Uterus (tissue), 4 donors: Measurements from ENCODE around the gene ZP4. TPM values are rescaled to one million over a fixed set of nuclear protein-coding genes. Genes with fewer than 3 reads are reported as not detected.

Source experiments
- DNase-seq, 2 donors: peaks; one replicate each; pipeline ENCODE4 v3.0.0-alpha.2; 2019 to 2020
- H3K27ac ChIP-seq, 2 donors: fragments of 200-600 bp; sonication (generic); 1 replicate in 1 of 2; 2 replicates in 1 of 2; pipeline ENCODE4 v1.5.1; 2016 to 2018
- H3K27me3 ChIP-seq, 2 donors: fragments of 200-600 bp; sonication (generic); one replicate each; pipeline ENCODE4 v1.5.1; 2018 to 2019; ENCODE audit warnings: control low read depth in 1 of 2
- H3K36me3 ChIP-seq, 2 donors: fragments of 200-600 bp; sonication (generic); one replicate each; pipeline ENCODE4 v1.5.1; 2019; ENCODE audit warnings: control low read depth in 1 of 2
- H3K4me1 ChIP-seq, 2 donors: fragments of 200-600 bp; sonication (generic); one replicate each; pipeline ENCODE4 v1.5.1; 2018 to 2019; ENCODE audit warnings: control low read depth in 1 of 2
- H3K4me3 ChIP-seq, 2 donors: fragments of 200-600 bp; sonication (generic); 1 replicate in 1 of 2; 2 replicates in 1 of 2; pipeline ENCODE4 v1.5.1; 2018 to 2019; ENCODE audit warnings: mild to moderate bottlenecking in 1 of 2
- H3K9me3 ChIP-seq, 2 donors: fragments of 200-600 bp; sonication (generic); one replicate each; pipeline ENCODE4 v1.5.1; 2019; ENCODE audit warnings: control low read depth in 1 of 2
- POLR2A ChIP-seq, 2 donors: fragments of 450-650 bp; IDR thresholded peaks; one replicate each; pipeline ENCODE4 v1.6.1; 2016; ENCODE audit warnings: antibody characterized with exemption in 2 of 2, mild to moderate bottlenecking in 1 of 2, moderate library complexity in 1 of 2
- intact Hi-C: fragments of 100-400 bp; cut with DNase I; formaldehyde crosslinking; loops from one replicate; pipeline ENCODE4 v1.15.1; 2023; ENCODE audit warnings: low total_unique reads
- total RNA-seq, 4 donors: library from RNA; depleted of rRNA in 3 of 4; stranded (reverse); fragments of >200 nt in 3 of 4; gene quantifications; one replicate each; pipeline versions ENCODE4 v1.1.0 to v1.2.4, GENCODE V29; 2014 to 2023
- TF ChIP-seq, protein P1 (sequence below), 4 experiments: fragments of 200-600 bp in 2 of 4; fragments of 450-650 bp in 2 of 4; sonication (generic) in 2 of 4; IDR thresholded peaks; one replicate each; pipeline ENCODE4 v1.5.1; 2016 to 2019; ENCODE audit warnings: antibody characterized with exemption in 4 of 4, mild to moderate bottlenecking in 2 of 4, moderate library complexity in 1 of 4
- donor health status: DM: yes; HTN: yes; CAD: no.

Gene ZP4
- total RNA-seq, 4 donors from 2014 or later, result not detected

DNA sequence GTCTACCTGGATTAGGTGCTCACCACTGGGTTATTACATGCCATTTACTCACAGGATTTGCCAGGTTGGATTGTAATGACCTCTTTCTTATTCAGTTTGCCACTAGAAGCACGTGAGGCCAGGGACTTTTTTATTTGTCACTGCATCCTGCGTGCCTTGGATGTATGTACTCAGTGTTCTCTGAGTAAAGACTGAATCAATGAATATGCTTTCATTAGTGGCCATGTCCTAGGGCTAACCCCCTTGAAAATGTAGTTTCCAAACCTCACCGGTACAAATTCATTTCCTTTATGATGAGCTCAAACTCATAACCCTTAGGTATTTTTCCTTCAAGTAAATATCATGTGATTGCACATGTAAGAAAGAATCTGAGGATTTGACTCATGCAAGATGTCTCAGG, 1.3 kb upstream of the ZP4 start:
- Histone ChIP-seq H3K4me1 (no peaks in the 10 kb centered on the region), H3K36me3 (no peaks in the 10 kb centered on the region), H3K9me3 (no peaks in the 10 kb centered on the region), H3K4me3 (no peak overlapping the region), H3K27ac (no peak overlapping the region), H3K27me3 (no peaks in the 10 kb centered on the region)
- DNase-seq, result no peak
- intact Hi-C loops, result no loop called here
- no peak for TF ChIP-seq POLR2A (IDR thresholded peaks at IDR 0.05)
- TF ChIP-seq, protein P1, sequence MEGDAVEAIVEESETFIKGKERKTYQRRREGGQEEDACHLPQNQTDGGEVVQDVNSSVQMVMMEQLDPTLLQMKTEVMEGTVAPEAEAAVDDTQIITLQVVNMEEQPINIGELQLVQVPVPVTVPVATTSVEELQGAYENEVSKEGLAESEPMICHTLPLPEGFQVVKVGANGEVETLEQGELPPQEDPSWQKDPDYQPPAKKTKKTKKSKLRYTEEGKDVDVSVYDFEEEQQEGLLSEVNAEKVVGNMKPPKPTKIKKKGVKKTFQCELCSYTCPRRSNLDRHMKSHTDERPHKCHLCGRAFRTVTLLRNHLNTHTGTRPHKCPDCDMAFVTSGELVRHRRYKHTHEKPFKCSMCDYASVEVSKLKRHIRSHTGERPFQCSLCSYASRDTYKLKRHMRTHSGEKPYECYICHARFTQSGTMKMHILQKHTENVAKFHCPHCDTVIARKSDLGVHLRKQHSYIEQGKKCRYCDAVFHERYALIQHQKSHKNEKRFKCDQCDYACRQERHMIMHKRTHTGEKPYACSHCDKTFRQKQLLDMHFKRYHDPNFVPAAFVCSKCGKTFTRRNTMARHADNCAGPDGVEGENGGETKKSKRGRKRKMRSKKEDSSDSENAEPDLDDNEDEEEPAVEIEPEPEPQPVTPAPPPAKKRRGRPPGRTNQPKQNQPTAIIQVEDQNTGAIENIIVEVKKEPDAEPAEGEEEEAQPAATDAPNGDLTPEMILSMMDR (IDR thresholded peaks at IDR 0.05), result no peak

DNA sequence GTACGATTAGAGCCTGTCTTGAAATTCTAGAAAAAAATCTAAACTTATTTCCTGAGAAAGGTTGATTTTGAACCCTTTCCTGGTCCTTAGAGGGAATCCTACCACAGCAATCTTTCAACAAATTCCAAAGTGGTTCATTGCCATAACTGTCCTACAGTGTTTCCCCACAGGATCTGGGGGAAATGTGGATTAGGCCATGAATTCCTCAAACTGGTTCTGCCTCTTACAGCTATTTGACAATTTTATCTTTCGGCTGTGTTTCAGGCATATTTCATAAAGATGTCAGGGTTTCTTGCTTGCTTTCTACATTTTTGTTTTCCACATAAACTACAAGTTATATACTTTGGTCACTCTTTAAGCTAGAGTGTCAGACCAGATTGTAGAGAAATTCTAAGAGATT, 544 bp upstream of the ZP4 start:
- Histone ChIP-seq H3K4me1 (no peaks in the 10 kb centered on the region), H3K36me3 (no peaks in the 10 kb centered on the region), H3K4me3 (no peak overlapping the region), H3K9me3 (no peaks in the 10 kb centered on the region), H3K27ac (no peak overlapping the region), H3K27me3 (no peaks in the 10 kb centered on the region)
- TF ChIP-seq POLR2A (IDR thresholded peaks at IDR 0.05), result no peak
- TF ChIP-seq, protein P1 (IDR thresholded peaks at IDR 0.05), result no peak
- DNase-seq, result no peak
- intact Hi-C loops, result no loop called here

DNA sequence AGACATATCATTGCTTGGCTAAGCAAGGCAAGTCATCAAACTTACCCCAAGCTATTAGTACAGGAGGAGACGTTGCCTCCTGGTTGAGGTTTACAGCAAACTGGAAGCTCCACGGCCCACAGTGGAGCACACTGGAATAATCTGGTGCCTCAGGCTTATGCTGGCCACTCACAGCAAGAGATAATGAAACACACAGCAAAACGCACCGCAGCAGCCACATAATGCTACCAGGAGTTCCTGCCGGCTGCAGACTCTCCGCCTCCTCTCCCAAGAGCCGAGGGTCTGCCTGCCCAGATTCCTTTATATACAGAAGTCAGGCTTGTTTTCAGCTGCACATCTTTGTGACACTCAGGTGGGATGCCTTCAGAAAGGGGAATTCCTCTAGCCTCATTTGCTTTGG, 306 bp downstream of the ZP4 start:
- TF ChIP-seq POLR2A (IDR thresholded peaks at IDR 0.05), result no peak
- TF ChIP-seq, protein P1 (IDR thresholded peaks at IDR 0.05), result no peak
- H3K9me3 ChIP-seq, result no peaks in the 10 kb centered on the region
- intact Hi-C loops, result no loop called here
- DNase-seq, result no peak
- no peaks in the 10 kb centered on the region for H3K36me3 ChIP-seq
- H3K27ac ChIP-seq, result no peak overlapping the region
- no peaks in the 10 kb centered on the region for H3K27me3 ChIP-seq
- H3K4me3 ChIP-seq, result no peak overlapping the region
- no peaks in the 10 kb centered on the region for H3K4me1 ChIP-seq

DNA sequence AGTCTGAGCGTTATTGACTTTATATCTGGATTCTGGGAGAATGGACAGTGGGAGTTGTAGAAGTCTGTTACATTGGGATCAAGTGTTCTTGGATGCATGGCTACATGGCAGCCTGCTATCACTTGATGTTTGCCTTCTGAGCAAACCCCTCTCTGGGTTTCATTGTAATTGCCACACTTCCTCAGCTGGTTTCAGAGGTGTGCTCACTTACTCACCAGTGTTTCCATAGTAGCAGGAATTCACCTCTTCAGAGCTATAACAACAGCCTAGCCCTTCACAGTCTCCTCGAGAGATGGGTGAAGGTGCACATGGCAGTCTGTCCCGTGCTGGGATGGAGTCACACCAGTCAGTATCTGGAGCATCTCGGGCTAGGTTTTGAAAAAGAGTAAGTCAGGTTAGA, 2.6 kb downstream of the ZP4 start:
- no peak overlapping the region for H3K27ac ChIP-seq
- TF ChIP-seq, protein P1 (IDR thresholded peaks at IDR 0.05), result no peak
- no peak for TF ChIP-seq POLR2A (IDR thresholded peaks at IDR 0.05)
- no peaks in the 10 kb centered on the region for H3K9me3 ChIP-seq
- intact Hi-C loops, result no loop called here
- no peaks in the 10 kb centered on the region for H3K4me1 ChIP-seq
- no peaks in the 10 kb centered on the region for H3K36me3 ChIP-seq
- no peak overlapping the region for H3K4me3 ChIP-seq
- no peak for DNase-seq
- H3K27me3 ChIP-seq, result no peaks in the 10 kb centered on the region

DNA sequence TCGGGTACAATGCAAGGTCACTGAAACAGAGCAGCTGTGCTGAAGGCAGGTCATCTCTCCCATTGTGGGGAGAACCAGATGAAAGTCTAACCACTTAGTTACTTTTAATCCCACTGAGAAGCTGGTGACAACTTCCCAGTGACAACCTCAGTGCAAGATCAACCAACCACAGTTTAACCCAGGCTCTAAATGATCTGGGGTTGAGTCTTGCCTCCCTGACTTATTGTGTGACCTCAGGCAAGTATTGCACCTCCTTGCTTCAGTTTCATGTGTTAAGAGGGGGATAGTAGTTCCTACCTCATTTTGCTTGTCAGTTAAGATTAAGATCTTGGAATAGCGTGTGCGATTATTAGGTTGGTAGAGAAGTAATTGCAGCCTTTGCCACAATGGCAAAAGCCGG, 3.2 kb downstream of the ZP4 start:
- Histone ChIP-seq H3K4me1 (no peaks in the 10 kb centered on the region), H3K27me3 (no peaks in the 10 kb centered on the region), H3K9me3 (no peaks in the 10 kb centered on the region), H3K4me3 (no peak overlapping the region), H3K27ac (no peak overlapping the region), H3K36me3 (no peaks in the 10 kb centered on the region)
- intact Hi-C loops, result no loop called here
- DNase-seq, result no peak
- TF ChIP-seq, protein P1 (IDR thresholded peaks at IDR 0.05), result no peak
- TF ChIP-seq POLR2A (IDR thresholded peaks at IDR 0.05), result no peak
